HG02678 (cell line): ENCODE results near the gene MYO19.

Experiments used
- ATAC-seq: cut with Tn5 transposase; IDR thresholded peaks from one replicate; pipeline ENCODE4 v1.9.1; 2021; ENCODE audit warnings: mild to moderate bottlenecking, moderate library complexity; ENCODE audit not compliant: unreplicated experiment

Gene MYO19, protein sequence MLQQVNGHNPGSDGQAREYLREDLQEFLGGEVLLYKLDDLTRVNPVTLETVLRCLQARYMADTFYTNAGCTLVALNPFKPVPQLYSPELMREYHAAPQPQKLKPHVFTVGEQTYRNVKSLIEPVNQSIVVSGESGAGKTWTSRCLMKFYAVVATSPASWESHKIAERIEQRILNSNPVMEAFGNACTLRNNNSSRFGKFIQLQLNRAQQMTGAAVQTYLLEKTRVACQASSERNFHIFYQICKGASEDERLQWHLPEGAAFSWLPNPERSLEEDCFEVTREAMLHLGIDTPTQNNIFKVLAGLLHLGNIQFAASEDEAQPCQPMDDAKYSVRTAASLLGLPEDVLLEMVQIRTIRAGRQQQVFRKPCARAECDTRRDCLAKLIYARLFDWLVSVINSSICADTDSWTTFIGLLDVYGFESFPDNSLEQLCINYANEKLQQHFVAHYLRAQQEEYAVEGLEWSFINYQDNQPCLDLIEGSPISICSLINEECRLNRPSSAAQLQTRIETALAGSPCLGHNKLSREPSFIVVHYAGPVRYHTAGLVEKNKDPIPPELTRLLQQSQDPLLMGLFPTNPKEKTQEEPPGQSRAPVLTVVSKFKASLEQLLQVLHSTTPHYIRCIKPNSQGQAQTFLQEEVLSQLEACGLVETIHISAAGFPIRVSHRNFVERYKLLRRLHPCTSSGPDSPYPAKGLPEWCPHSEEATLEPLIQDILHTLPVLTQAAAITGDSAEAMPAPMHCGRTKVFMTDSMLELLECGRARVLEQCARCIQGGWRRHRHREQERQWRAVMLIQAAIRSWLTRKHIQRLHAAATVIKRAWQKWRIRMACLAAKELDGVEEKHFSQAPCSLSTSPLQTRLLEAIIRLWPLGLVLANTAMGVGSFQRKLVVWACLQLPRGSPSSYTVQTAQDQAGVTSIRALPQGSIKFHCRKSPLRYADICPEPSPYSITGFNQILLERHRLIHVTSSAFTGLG

DNA sequence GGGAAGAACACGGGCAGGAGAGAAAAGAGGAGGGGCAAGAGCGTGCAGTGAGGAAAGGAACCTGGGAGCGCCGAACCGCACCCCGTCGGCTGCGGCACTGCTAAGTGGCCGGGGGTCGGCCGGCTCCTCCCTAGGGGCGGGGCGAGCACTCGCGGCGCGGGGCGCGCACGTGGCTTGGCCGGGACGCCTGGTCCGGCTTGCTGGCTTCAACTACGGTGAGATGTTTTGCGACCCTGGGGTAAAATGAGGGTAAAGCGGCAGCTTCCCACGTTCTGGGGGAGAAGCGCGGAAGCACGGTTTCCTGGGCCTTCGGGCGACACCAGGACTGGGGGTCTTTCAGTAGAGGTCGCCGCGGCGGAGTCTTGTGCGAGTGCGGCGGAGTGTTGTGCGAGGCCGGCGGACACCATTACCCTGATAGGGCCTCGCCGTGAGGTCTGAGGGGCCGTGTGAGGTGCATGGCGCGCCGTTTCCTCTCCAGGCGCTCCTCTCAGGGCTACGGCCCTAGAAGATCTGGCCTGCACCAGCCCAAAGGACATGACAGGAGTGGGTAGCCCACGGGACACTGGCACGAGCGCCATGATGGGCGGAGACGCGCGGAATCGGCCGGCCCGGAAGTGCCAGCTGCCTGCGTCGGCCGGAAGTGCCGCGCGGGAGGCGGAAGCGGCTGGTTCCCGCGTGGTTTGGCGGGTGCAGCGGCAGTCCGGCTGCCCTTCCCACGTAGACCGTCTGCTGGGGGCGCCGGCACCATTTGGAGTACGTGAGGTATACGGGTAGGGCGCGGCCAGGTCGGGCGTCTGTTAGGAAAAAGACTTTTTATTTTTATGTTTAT lies at the start of gene MYO19, which contains the start of gene PIGW:
TSS of gene MYO19 (minus strand) at position 29 of the 829 bp plus-strand sequence. CDS start 2,330 bp downstream, outside the sequence.
TSS of gene PIGW (plus strand) at position 148 of the 829 bp plus-strand sequence. CDS start 2,115 bp downstream, outside the sequence.
- ATAC-seq: peak; percentile 75

DNA sequence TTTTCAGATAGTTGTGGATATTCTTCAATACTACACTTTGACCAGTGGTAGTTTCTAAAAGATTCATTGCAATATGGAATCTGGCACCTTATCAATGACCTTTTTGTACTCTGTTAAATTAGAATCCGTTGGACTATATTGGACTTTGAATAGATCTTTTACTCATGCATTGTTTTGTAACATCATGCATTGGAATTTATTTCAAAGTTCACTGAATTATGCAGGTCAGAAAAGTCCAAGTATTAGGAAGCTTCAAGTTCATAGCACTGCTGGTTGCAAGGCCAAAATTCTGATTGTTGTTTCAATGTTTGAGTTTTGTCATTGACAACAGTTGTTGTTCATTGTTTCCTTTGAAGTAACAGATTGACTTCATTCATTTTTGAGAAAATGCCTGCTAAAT lies 49.1 kb upstream of the MYO19 start:
- no peak for ATAC-seq

GRCh38 chr17:36578671-36579070 lies 44.0 kb upstream of the MYO19 start:
- no peak for ATAC-seq

GRCh38 chr17:36576793-36577192 lies 42.1 kb upstream of the MYO19 start:
- ATAC-seq: no peak

DNA sequence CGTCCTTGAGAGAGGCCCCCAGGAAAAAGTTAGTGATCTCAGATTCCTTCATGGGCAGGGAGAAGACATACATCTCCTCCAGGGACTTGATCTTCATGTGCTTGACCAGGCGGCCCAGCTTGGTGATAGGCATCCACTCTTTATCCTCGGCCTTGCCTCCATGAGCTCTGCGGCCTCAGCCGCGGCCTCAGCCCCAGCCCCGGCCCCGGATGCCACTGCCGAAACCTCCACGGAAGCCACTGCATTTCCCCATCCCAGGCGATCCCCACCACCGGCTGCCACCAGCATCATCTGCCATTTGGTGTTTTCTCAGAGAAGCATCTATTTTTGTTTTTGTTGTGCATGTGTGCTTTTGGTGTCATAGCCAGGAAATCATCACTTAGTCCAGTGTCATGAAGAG lies 40.4 kb upstream of the MYO19 start:
- no peak for ATAC-seq

DNA sequence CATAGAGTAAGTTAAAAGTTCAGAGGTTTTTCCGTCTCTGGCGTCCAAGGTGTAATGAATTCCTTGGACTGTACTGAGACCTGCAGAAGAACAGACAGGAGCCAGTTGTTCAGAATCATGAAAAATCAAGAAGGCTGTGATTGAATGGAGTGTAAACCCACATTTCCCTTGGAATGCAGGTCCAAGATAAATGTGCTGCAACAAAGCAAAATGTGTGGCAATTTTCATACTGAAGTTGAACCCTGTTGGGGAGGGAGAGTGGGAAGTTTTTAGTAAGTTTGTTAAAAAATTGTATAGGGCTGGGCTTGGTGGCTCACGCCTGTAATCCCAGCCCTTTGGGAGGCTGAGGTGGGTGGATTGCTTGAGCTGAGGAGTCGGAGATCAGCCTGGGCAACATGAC lies 31.4 kb upstream of the MYO19 start:
- ATAC-seq: no peak

DNA sequence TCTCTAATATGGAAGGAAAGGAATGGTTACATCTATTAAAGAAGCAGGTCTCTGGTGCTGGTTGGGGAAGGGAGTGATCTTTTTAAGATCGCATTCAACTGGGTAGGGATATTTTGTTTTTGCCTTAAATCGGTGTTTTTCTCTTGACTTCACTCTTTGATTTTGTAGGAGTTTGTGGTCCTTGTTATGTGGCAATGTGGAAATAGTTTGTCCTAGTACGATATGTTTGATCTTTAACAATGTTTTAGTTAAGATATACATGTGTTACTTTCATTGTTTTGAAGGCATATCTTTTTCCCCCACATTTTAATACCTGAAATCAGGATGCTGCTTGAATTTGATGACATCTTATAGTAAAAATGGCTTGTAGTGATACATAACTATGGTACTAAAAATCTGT lies 18.8 kb upstream of the MYO19 start:
- ATAC-seq: no peak

- no peak for ATAC-seq
Measured at GRCh38 chr17:36550491-36551417, 16.1 kb upstream of the MYO19 start.

- ATAC-seq: no peak
Measured at GRCh38 chr17:36547776-36548175, 13.1 kb upstream of the MYO19 start.

- ATAC-seq: no peak
Measured at GRCh38 chr17:36546418-36547093, 11.9 kb upstream of the MYO19 start.

DNA sequence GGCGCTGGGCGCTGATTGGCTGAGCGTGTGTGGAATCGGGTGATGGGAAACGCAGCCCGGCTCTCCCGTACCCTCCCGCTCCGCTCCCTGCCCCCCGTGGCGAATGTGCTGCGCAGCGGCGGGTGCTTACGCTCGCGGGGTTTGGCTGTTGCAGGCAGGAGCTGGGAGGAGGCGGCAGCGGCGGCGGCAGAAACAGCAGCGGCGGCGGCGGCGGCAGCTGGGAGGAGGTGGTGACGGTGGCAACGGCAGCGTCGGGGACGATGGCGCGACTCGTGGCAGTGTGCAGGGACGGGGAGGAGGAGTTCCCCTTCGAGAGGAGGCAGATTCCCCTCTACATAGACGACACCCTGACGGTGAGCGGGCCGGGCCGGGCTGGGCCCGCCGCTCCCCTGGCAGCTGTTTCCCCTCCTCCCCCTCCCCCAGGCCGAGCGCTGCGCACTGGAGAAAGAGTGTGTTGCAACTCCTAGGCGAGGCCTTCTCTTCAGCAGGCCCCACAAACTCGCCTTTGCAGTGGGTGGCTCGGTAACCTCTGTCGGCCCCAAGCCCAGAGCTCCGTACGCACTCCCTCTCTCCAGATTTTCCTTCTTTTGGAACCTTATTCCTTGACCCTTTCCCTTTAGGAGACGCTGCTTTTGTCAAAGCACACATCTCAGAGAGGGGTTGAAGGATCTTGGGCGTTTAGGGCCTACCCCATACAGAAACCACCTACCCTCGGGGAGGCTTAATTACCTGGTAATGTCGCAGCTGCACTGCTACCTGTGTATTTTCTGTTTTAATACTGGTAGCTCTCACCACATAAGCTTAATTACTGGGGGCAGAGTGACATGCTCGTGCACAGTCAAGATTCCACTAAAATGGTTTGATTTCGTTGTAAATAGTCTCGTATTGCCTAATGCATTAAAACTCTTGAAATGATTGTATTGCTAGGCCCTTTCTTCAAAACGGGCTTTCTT lies 11.1 kb upstream of the MYO19 start:
- peak; percentile 69 for ATAC-seq

DNA sequence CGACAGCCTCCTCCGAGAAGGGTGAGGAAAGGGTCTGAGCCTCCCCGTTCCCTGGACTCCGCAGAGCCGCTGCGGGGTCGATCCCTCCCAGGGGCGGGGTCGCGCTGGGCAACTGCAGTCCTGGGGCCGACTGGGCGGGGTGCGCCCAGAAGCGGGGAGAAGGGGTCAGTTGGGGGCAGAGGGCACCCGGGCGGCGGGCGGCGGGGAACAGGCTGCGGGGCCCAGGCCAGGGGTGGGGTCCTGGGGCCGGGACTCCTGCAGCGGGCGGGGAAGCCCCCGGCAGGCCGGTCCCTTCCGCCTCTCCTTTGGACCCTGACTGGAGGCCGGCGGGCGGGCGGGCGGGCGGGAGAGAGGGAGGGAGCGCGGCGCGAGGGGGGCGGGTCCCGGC lies 10.4 kb upstream of the MYO19 start:
- ATAC-seq: peak; percentile 39

GRCh38 chr17:36544307-36545076 lies 9.8 kb upstream of the MYO19 start, which contains the start of gene GGNBP2:
GGNBP2 (plus strand) TSS chr17:36544919; CDS start chr17:36545725, 806 bp downstream.
- ATAC-seq: peak; percentile 53

GRCh38 chr17:36544044-36544306 lies 9.3 kb upstream of the MYO19 start:
- no peak for ATAC-seq

- ATAC-seq: no peak
Measured at GRCh38 chr17:36542755-36543154, 8.1 kb upstream of the MYO19 start.

- ATAC-seq: no peak
Measured at GRCh38 chr17:36540696-36541095, 6.0 kb upstream of the MYO19 start.

DNA sequence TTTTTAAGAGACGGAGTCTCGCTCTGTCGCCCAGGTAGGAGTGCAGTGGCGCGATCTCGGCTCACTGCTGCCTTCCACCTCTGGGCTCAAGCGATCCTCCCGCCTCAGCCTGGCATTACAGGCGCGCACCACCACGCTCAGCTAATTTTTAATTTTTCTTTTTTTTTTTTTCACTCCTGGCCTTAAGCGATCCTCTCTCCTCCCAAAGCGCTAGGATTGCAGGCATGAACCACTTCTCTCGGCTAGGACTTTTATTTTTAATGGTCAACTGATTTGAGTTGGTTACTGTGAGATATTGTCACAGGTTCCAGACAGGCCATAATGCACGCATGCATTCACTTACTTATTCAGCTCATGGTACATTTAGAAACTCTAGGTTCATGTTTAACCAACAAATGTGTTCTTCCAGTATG lies 1.0 kb upstream of the MYO19 start:
- ATAC-seq: no peak
